ENCODE results near the gene RAB40C.

Gene RAB40C

DNA sequence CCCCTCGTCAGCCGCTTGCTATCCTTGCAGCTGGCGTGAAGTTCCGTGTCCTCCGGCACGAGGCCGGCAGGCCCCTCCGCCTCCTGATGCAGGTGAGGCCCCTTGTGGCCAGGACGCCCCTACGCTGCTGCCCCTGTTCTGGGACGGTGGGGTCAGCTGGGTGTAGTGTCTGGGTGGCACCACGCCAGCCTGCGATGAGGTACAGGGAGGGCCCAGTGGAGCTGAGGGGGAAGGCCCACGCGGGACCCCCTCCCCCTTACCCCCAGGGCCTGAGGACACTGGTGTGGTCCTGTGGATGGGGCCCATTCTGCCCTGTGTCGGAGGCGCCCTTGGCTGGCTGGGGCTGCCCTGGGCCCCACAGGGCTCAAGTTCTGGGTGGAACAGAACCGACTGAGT is 7.7 kb upstream of the RAB40C start:
- Histone ChIP-seq H3K56ac (ENCODE audit: low read length) (no peak overlapping the region), H3K36me3 (ENCODE audit: control insufficient read depth, insufficient read depth, low read length) (no peaks in the 10 kb centered on the region), H3K4me2 (ENCODE audit: low read length) (no peak overlapping the region), H3K4ac (ENCODE audit: low read depth, low read length) (no peak overlapping the region), H4K5ac (ENCODE audit: low read length) (no peak overlapping the region), H3K4me3 (ENCODE audit: low read length) (no peak overlapping the region), H3K79me1 (ENCODE audit: low read length) (no peaks in the 10 kb centered on the region), H2BK5ac (ENCODE audit: low read length) (no peak overlapping the region), H3K27me3 (ENCODE audit: insufficient read depth, low read length, poor library complexity) (no peaks in the 10 kb centered on the region), H2BK120ac (ENCODE audit: low read depth, low read length) (no peak overlapping the region), H3K27ac (ENCODE audit: low read depth, low read length) (no peak overlapping the region), H4K8ac (ENCODE audit: low read depth, low read length) (no peak overlapping the region), H3K79me2 (ENCODE audit: control insufficient read depth, insufficient read depth, low read length) (no peaks in the 10 kb centered on the region), H3K4me1 (ENCODE audit: control insufficient read depth, low read depth, low read length) (no peaks in the 10 kb centered on the region), H2AK5ac (ENCODE audit: low read length) (no peak overlapping the region), H2BK15ac (replicated peaks; ENCODE audit: low read depth) (no peak overlapping the region), H3K23ac (ENCODE audit: low read length) (no peak overlapping the region), H3K9ac (ENCODE audit: low read length) (no peak overlapping the region), H3K18ac (ENCODE audit: low read length) (no peak overlapping the region)
- no peak for DNase-seq
- WGBS (ENCODE audit: extremely low coverage, insufficient coverage, low lambda C conversion rate) = no CpG with 5 or more reads among the region's 18 CpGs

DNA sequence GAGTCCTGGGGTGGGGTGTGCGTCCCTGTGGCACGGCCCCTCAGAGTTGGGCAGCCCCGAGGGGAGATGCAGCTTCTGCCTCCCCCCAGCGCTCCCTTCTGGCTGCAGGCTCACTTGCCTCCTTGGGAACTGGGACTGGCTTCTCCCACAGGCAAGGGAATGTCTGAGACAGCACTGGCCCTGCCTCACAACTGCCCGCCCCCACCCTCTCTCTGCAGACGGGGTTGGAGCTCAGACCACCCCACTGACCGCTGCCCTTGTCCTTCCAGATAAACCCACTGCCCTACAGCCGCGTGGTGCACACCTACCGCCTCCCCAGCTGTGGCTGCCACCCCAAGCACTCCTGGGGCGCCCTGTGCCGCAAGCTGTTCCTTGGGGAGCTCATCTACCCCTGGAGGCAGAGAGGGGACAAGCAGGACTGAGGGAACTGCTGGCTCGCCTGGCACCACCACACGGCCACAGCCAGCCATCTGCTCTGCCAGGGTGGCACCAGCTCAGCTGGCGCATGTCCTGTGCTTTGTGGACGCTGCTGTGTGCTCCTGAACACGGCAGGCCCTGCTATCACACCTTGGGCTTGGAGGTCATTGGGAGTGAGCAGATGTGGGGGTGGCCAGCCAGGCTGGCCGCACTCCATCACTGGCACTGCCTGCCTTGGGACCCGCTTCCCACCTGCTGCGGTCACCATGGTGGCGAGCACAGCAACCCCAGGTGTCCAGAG is 7.1 kb upstream of the RAB40C start:
- Histone ChIP-seq H3K27ac (ENCODE audit: low read depth, low read length) (no peak overlapping the region), H2BK120ac (ENCODE audit: low read depth, low read length) (no peak overlapping the region), H3K9ac (ENCODE audit: low read length) (no peak overlapping the region), H3K23ac (ENCODE audit: low read length) (no peak overlapping the region), H2BK5ac (ENCODE audit: low read length) (no peak overlapping the region), H3K4me3 (ENCODE audit: low read length) (no peak overlapping the region), H3K36me3 (ENCODE audit: control insufficient read depth, insufficient read depth, low read length) (no peaks in the 10 kb centered on the region), H3K4me2 (ENCODE audit: low read length) (no peak overlapping the region), H2AK5ac (ENCODE audit: low read length) (no peak overlapping the region), H3K79me1 (ENCODE audit: low read length) (no peaks in the 10 kb centered on the region), H3K18ac (ENCODE audit: low read length) (no peak overlapping the region), H3K27me3 (ENCODE audit: insufficient read depth, low read length, poor library complexity) (no peaks in the 10 kb centered on the region), H3K79me2 (ENCODE audit: control insufficient read depth, insufficient read depth, low read length) (no peaks in the 10 kb centered on the region), H3K4me1 (ENCODE audit: control insufficient read depth, low read depth, low read length) (no peaks in the 10 kb centered on the region), H4K8ac (ENCODE audit: low read depth, low read length) (no peak overlapping the region), H4K5ac (ENCODE audit: low read length) (no peak overlapping the region), H2BK15ac (replicated peaks; ENCODE audit: low read depth) (no peak overlapping the region), H3K56ac (ENCODE audit: low read length) (no peak overlapping the region), H3K4ac (ENCODE audit: low read depth, low read length) (no peak overlapping the region)
- WGBS (ENCODE audit: extremely low coverage, insufficient coverage, low lambda C conversion rate) = no CpG with 5 or more reads among the region's 21 CpGs
- DNase-seq = no peak

DNA sequence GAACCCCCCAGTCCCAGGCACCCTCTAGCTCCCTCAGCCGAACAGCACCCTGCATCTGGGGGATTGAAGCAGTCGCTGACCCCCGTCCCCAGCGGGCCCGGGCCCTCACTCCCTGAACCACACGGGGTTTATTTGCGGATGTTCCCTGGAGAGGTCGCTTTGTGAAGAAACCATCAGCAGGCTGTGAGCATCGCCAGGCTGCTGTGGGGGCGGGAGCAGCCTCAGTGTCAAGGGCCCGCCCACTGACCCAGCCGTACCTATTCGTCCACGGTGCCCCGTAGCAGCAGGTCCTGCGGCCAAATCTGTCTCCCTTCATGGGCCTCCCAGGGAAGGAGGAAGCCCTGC is 6.4 kb upstream of the RAB40C start:
- no CpG with 5 or more reads among the region's 16 CpGs for WGBS (ENCODE audit: extremely low coverage, insufficient coverage, low lambda C conversion rate)
- Histone ChIP-seq H3K23ac (ENCODE audit: low read length) (no peak overlapping the region), H3K56ac (ENCODE audit: low read length) (no peak overlapping the region), H2BK15ac (replicated peaks; ENCODE audit: low read depth) (no peak overlapping the region), H3K4me3 (ENCODE audit: low read length) (no peak overlapping the region), H3K79me1 (ENCODE audit: low read length) (peaks cover 2% of the 10 kb centered on the region), H3K9ac (ENCODE audit: low read length) (no peak overlapping the region), H2AK5ac (ENCODE audit: low read length) (no peak overlapping the region), H3K4ac (ENCODE audit: low read depth, low read length) (no peak overlapping the region), H3K79me2 (ENCODE audit: control insufficient read depth, insufficient read depth, low read length) (peaks cover 4% of the 10 kb centered on the region), H4K8ac (ENCODE audit: low read depth, low read length) (no peak overlapping the region), H3K4me2 (ENCODE audit: low read length) (no peak overlapping the region), H2BK120ac (ENCODE audit: low read depth, low read length) (no peak overlapping the region), H3K27me3 (ENCODE audit: insufficient read depth, low read length, poor library complexity) (no peaks in the 10 kb centered on the region), H3K4me1 (ENCODE audit: control insufficient read depth, low read depth, low read length) (no peaks in the 10 kb centered on the region), H3K27ac (ENCODE audit: low read depth, low read length) (no peak overlapping the region), H3K18ac (ENCODE audit: low read length) (no peak overlapping the region), H3K36me3 (ENCODE audit: control insufficient read depth, insufficient read depth, low read length) (no peaks in the 10 kb centered on the region), H2BK5ac (ENCODE audit: low read length) (no peak overlapping the region), H4K5ac (ENCODE audit: low read length) (no peak overlapping the region)
- DNase-seq = peak; percentile 50

DNA sequence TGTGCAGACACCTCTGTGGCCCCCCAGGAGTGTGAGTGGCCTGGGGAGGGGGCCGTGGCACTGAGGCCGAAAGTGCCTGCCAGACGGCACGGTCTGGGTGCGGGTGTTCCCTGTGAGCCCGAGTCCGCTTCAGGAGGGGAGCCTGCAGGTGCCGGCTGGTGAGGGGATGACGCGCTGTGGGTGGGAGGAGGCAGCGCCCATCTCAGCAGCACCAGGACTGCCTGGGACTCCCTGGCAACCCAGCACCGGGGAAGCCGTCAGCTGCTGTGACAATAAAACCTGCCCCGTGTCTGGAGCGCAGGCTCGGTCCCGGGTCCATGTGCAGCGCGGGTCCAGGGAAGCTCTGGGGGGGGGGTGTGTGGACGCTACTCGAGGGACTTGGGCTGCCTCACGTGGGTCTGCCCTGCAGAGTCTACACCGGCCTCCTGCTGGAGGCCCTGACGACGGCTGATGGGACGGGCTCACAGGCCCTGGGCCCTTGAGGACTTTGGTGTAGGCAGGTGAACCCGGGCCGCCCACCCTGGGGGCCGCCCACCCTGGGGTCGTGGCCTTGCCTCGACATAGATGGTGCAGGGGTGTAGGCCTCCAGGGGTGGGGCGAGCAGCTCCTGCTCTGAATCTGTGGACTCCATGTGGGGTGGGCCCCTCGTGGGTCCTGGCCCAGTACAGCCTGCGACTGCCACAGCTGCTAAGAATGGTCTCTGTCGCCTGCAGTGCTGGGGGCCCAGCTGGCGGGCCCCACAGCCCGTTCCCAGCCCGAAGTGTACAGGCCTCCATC is 5.9 kb upstream of the RAB40C start:
- no CpG with 5 or more reads among the region's 38 CpGs for WGBS (ENCODE audit: extremely low coverage, insufficient coverage, low lambda C conversion rate)
- no peaks in the 10 kb centered on the region for H3K4me1 ChIP-seq (ENCODE audit: control insufficient read depth, low read depth, low read length)
- H3K27ac ChIP-seq (ENCODE audit: low read depth, low read length) = no peak overlapping the region
- no peak overlapping the region for H2BK5ac ChIP-seq (ENCODE audit: low read length)
- H3K9ac ChIP-seq (ENCODE audit: low read length) = no peak overlapping the region
- no peak for DNase-seq
- no peak overlapping the region for H3K4ac ChIP-seq (ENCODE audit: low read depth, low read length)
- H4K5ac ChIP-seq (ENCODE audit: low read length) = no peak overlapping the region
- H3K79me2 ChIP-seq (ENCODE audit: control insufficient read depth, insufficient read depth, low read length) = peaks cover 4% of the 10 kb centered on the region
- no peaks in the 10 kb centered on the region for H3K36me3 ChIP-seq (ENCODE audit: control insufficient read depth, insufficient read depth, low read length)
- H2BK15ac ChIP-seq (replicated peaks; ENCODE audit: low read depth) = no peak overlapping the region
- H2BK120ac ChIP-seq (ENCODE audit: low read depth, low read length) = no peak overlapping the region
- peaks cover 2% of the 10 kb centered on the region for H3K79me1 ChIP-seq (ENCODE audit: low read length)
- H3K4me3 ChIP-seq (ENCODE audit: low read length) = no peak overlapping the region
- no peak overlapping the region for H3K4me2 ChIP-seq (ENCODE audit: low read length)
- no peak overlapping the region for H3K23ac ChIP-seq (ENCODE audit: low read length)
- no peak overlapping the region for H2AK5ac ChIP-seq (ENCODE audit: low read length)
- H3K18ac ChIP-seq (ENCODE audit: low read length) = no peak overlapping the region
- no peaks in the 10 kb centered on the region for H3K27me3 ChIP-seq (ENCODE audit: insufficient read depth, low read length, poor library complexity)
- no peak overlapping the region for H4K8ac ChIP-seq (ENCODE audit: low read depth, low read length)
- H3K56ac ChIP-seq (ENCODE audit: low read length) = no peak overlapping the region

GRCh38 chr16:585351-585750 is 4.5 kb upstream of the RAB40C start:
- H2AK5ac ChIP-seq (ENCODE audit: low read length) = no peak overlapping the region
- DNase-seq = peak; percentile 42
- WGBS (ENCODE audit: extremely low coverage, insufficient coverage, low lambda C conversion rate) = no CpG with 5 or more reads among the region's 10 CpGs

More at GRCh38 chr16:585351-585750, 4.5 kb upstream of the RAB40C start:
- Histone ChIP-seq H3K27me3 (ENCODE audit: insufficient read depth, low read length, poor library complexity) (no peaks in the 10 kb centered on the region), H3K9ac (ENCODE audit: low read length) (no peak overlapping the region), H3K36me3 (ENCODE audit: control insufficient read depth, insufficient read depth, low read length) (no peaks in the 10 kb centered on the region), H2BK15ac (replicated peaks; ENCODE audit: low read depth) (no peak overlapping the region), H3K18ac (ENCODE audit: low read length) (no peak overlapping the region), H3K4ac (ENCODE audit: low read depth, low read length) (no peak overlapping the region), H3K27ac (ENCODE audit: low read depth, low read length) (no peak overlapping the region), H3K56ac (ENCODE audit: low read length) (no peak overlapping the region), H4K8ac (ENCODE audit: low read depth, low read length) (no peak overlapping the region), H2BK120ac (ENCODE audit: low read depth, low read length) (no peak overlapping the region), H2BK5ac (ENCODE audit: low read length) (no peak overlapping the region), H4K5ac (ENCODE audit: low read length) (no peak overlapping the region), H3K79me1 (ENCODE audit: low read length) (peaks cover 2% of the 10 kb centered on the region), H3K4me3 (ENCODE audit: low read length) (no peak overlapping the region), H3K23ac (ENCODE audit: low read length) (no peak overlapping the region), H3K4me1 (ENCODE audit: control insufficient read depth, low read depth, low read length) (no peaks in the 10 kb centered on the region), H3K79me2 (ENCODE audit: control insufficient read depth, insufficient read depth, low read length) (peaks cover 4% of the 10 kb centered on the region), H3K4me2 (ENCODE audit: low read length) (no peak overlapping the region)

Measured in mesendoderm (in vitro differentiated cells).